Esophagus squamous epithelium (tissue), 5 donors: ENCODE measurements around the gene CTDNEP1. TPM values are rescaled to one million over a fixed set of nuclear protein-coding genes. Genes with fewer than 3 reads are reported as not detected.

Experiments used
- DNase-seq: peaks from one replicate; lab custom pipeline; 2025; lab: John Stamatoyannopoulos, UW
- H3K27ac ChIP-seq, 4 donors: fragments of 200-600 bp; sonication (generic); one replicate each; pipeline ENCODE4 v1.5.1; 2016 to 2019; ENCODE audit warnings: mild to moderate bottlenecking in 1 of 4
- H3K27me3 ChIP-seq, 4 donors: fragments of 200-600 bp; sonication (generic); 1 replicate in 3 of 4; 2 replicates in 1 of 4; pipeline versions ENCODE4 v1.5.1 to v1.6.0; 2017 to 2021; ENCODE audit warnings: antibody characterized with exemption in 1 of 4
- H3K36me3 ChIP-seq, 3 donors: fragments of 200-600 bp; sonication (generic); one replicate each; pipeline ENCODE4 v1.5.1; 2016 to 2019
- H3K4me1 ChIP-seq, 3 donors: fragments of 200-600 bp; sonication (generic); one replicate each; pipeline ENCODE4 v1.5.1; 2017 to 2019
- H3K4me3 ChIP-seq, 4 donors: fragments of 200-600 bp; sonication (generic); 1 replicate in 3 of 4; 2 replicates in 1 of 4; pipeline ENCODE4 v1.5.1; 2016 to 2019; ENCODE audit warnings: mild to moderate bottlenecking in 2 of 4, moderate library complexity in 1 of 4
- H3K9me3 ChIP-seq, 3 donors: fragments of 200-600 bp; sonication (generic); one replicate each; pipeline ENCODE4 v1.5.1; 2016 to 2019
- POLR2A ChIP-seq, 4 donors: fragments of 450-650 bp; IDR thresholded peaks; one replicate each; pipeline ENCODE4 v1.6.1; 2017; ENCODE audit warnings: antibody characterized with exemption in 4 of 4, mild to moderate bottlenecking in 4 of 4, moderate library complexity in 3 of 4
- WGBS, 2 donors: methylation state at CpG; one replicate each; pipeline ENCODE4 v1.1.5; 2018; 5-methylcytosine and 5-hydroxymethylcytosine counted together
- intact Hi-C: fragments of 100-400 bp; cut with DNase I; formaldehyde crosslinking; loops from one replicate; pipeline ENCODE4 v1.15.0; 2022
- total RNA-seq, 4 donors: library from RNA; depleted of rRNA; stranded (reverse); fragments of >200 nt; gene quantifications; one replicate each; pipeline ENCODE4 v1.1.0, GENCODE V29; 2016
- TF ChIP-seq, protein P1 (sequence below), 6 experiments: fragments of 450-650 bp in 4 of 6; fragments of 200-600 bp in 2 of 6; sonication (generic) in 2 of 6; IDR thresholded peaks; one replicate each; pipeline ENCODE4 v1.5.1; 2016 to 2019; ENCODE audit warnings: antibody characterized with exemption in 6 of 6, mild to moderate bottlenecking in 4 of 6, moderate library complexity in 4 of 6
- donor health status: DM: yes; HTN: yes; CAD: no.

The CTDNEP1 gene
- total RNA-seq, 4 donors from 2014 or later, result 42.0 to 52.1 (median 47.8) TPM

GRCh38 chr17:7259555-7259889 lies 8.0 kb upstream of the CTDNEP1 start:
- Histone ChIP-seq H3K4me3 (peak overlapping the region in 2 of 4 donors; percentile 58 to 74), H3K9me3 (no peaks in the 10 kb centered on the region), H3K27me3 (peaks cover 0 to 38% (median 4%) of the 10 kb centered on the region in 4 donors), H3K4me1 (peaks cover 20 to 61% (median 23%) of the 10 kb centered on the region in 3 donors), H3K36me3 (peaks cover 10 to 62% (median 26%) of the 10 kb centered on the region in 3 donors), H3K27ac (peak overlapping the region; percentile 54 to 99 (median 75))
- TF ChIP-seq POLR2A (IDR thresholded peaks at IDR 0.05), result no peak
- TF ChIP-seq, protein P1, sequence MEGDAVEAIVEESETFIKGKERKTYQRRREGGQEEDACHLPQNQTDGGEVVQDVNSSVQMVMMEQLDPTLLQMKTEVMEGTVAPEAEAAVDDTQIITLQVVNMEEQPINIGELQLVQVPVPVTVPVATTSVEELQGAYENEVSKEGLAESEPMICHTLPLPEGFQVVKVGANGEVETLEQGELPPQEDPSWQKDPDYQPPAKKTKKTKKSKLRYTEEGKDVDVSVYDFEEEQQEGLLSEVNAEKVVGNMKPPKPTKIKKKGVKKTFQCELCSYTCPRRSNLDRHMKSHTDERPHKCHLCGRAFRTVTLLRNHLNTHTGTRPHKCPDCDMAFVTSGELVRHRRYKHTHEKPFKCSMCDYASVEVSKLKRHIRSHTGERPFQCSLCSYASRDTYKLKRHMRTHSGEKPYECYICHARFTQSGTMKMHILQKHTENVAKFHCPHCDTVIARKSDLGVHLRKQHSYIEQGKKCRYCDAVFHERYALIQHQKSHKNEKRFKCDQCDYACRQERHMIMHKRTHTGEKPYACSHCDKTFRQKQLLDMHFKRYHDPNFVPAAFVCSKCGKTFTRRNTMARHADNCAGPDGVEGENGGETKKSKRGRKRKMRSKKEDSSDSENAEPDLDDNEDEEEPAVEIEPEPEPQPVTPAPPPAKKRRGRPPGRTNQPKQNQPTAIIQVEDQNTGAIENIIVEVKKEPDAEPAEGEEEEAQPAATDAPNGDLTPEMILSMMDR (IDR thresholded peaks at IDR 0.05), result no peak
- intact Hi-C loops, result no loop called here
- DNase-seq, result no peak
- WGBS, 2 donors, result 87 to 88% methylated on average over 6 of the region's 6 CpGs

DNA sequence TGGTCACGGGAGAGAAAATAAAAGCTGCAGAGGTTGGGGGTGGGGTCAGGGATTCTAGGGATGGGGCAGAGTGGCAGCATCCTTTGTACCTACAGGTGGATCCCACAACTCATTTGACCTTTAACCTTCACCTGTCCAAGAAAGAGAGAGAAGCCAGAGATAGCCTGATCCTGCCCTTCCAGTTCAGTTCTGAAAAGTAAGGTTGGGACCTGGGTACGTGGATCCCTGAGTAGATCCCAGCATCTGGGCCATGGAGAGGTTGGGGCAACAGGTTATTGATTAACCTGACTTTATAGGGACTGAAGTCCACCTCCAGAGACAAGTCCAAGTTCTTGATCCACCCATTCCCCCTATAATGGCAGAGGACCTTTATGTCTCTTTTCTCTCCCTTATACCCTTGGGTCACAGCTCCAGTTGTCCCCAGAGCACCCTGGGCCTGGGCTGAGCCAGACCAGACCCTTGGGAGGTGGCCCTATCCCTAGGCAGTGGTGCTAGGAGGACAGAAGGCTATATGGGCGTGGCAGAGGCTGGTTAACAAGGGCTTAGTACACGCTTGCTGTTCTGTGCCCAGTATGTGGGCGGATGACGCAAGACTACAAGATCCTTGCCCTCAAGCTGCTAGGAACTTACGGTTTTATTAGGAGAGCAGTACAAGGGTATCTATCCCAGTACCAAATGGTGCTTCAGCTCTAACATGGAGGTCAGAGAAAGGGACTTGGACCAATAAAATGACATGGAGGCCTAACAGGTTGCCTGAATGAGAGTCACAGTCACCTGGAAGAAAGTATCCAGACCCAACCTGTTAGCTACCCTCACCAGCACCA lies 7.4 kb upstream of the CTDNEP1 start:
- peak overlapping the region; percentile 54 to 99 (median 75) for H3K27ac ChIP-seq
- 48 to 75% methylated on average over 2 to 6 of the region's 7 CpGs for WGBS, 2 donors
- H3K4me1 ChIP-seq, result peaks cover 19 to 57% (median 20%) of the 10 kb centered on the region in 3 donors

GRCh38 chr17:7256766-7257456 lies 5.4 kb upstream of the CTDNEP1 start:
- Histone ChIP-seq H3K4me1 (peaks cover 20 to 52% (median 22%) of the 10 kb centered on the region in 3 donors), H3K27ac (no peak overlapping the region), H3K36me3 (peaks cover 10 to 69% (median 26%) of the 10 kb centered on the region in 3 donors), H3K27me3 (peaks cover 0 to 14% (median 0%) of the 10 kb centered on the region in 4 donors), H3K4me3 (no peak overlapping the region), H3K9me3 (no peaks in the 10 kb centered on the region)
- WGBS, 2 donors, result 88 to 92% methylated on average over 4 to 7 of the region's 8 CpGs
- DNase-seq, result no peak
- intact Hi-C loops, result no loop called here
- TF ChIP-seq, protein P1 (IDR thresholded peaks at IDR 0.05), result no peak

More for the DNA sequence above, 7.4 kb upstream of the CTDNEP1 start:
- no peak for TF ChIP-seq POLR2A (IDR thresholded peaks at IDR 0.05)
- peak overlapping the region in 1 of 4 donors; percentile 74 for H3K4me3 ChIP-seq
- intact Hi-C loops, result no loop called here
- peaks cover 10 to 68% (median 26%) of the 10 kb centered on the region in 3 donors for H3K36me3 ChIP-seq
- no peaks in the 10 kb centered on the region for H3K9me3 ChIP-seq
- H3K27me3 ChIP-seq, result peaks cover 0 to 34% (median 4%) of the 10 kb centered on the region in 4 donors
- DNase-seq, result no peak

DNA sequence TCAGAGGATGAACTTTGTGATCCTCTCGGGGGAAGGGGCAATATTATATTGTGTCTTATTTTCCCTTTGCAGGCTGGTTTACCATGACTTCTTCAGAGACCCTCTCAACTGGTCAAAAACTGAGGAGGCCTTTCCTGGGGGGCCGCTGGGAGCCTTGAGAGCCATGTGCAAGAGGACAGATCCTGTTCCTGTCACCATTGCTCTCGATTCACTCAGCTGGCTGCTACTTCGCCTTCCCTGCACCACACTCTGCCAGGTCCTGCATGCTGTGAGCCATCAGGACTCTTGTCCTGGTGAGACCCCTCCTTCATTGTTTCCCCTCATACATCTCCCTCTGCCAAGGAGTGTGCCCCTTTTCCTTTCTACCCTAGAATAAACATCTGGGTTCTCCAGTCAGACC lies 3.0 kb upstream of the CTDNEP1 start:
- 91 to 94% methylated on average over 4 of the region's 4 CpGs for WGBS, 2 donors
- no peak overlapping the region for H3K27ac ChIP-seq
- TF ChIP-seq, protein P1 (IDR thresholded peaks at IDR 0.05), result no peak
- TF ChIP-seq POLR2A (IDR thresholded peaks at IDR 0.05), result no peak
- DNase-seq, result no peak
- intact Hi-C loops, result no loop called here
- no peaks in the 10 kb centered on the region for H3K27me3 ChIP-seq
- H3K9me3 ChIP-seq, result no peaks in the 10 kb centered on the region
- H3K4me1 ChIP-seq, result peaks cover 20 to 43% (median 28%) of the 10 kb centered on the region in 3 donors
- peaks cover 6 to 56% (median 26%) of the 10 kb centered on the region in 3 donors for H3K36me3 ChIP-seq
- H3K4me3 ChIP-seq, result no peak overlapping the region

DNA sequence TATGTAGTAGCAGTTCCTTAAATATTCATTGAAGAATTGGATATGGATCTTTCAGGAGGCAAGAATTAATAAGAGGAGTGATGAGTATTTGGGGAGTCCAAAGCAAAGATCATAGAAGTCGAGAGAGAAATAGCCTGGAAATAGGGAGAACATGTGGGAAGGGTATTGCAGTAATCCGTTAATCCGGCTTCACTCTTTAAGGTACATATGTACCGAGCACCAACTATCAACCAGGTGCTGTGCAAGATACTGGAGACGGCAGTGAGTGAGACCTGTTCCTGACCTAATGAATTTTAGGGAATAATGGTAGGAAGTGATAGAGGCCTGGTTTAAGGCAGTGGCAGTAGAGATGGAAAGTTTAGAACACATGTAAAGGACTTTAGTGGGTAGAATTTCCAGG lies 1.5 kb upstream of the CTDNEP1 start:
- Histone ChIP-seq H3K27me3 (no peaks in the 10 kb centered on the region), H3K4me1 (peaks cover 28 to 46% (median 31%) of the 10 kb centered on the region in 3 donors), H3K36me3 (peaks cover 6 to 42% (median 26%) of the 10 kb centered on the region in 3 donors), H3K4me3 (peak overlapping the region; percentile 89 to 99 (median 96)), H3K9me3 (no peaks in the 10 kb centered on the region), H3K27ac (peak overlapping the region; percentile 96 to 100 (median 98))
- intact Hi-C loops, result no loop called here
- WGBS, 2 donors, result 63 to 68% methylated on average over 5 of the region's 5 CpGs
- DNase-seq, result no peak
- TF ChIP-seq POLR2A (IDR thresholded peaks at IDR 0.05), result no peak
- TF ChIP-seq, protein P1 (IDR thresholded peaks at IDR 0.05), result no peak
